ENCODE results near the gene TNKS1BP1.
"Not testable (repeated sequence)": the region's sequence is repeated elsewhere in the genome, so short reads cannot be mapped to it uniquely, and the experiment has no call there.

Gene TNKS1BP1, protein sequence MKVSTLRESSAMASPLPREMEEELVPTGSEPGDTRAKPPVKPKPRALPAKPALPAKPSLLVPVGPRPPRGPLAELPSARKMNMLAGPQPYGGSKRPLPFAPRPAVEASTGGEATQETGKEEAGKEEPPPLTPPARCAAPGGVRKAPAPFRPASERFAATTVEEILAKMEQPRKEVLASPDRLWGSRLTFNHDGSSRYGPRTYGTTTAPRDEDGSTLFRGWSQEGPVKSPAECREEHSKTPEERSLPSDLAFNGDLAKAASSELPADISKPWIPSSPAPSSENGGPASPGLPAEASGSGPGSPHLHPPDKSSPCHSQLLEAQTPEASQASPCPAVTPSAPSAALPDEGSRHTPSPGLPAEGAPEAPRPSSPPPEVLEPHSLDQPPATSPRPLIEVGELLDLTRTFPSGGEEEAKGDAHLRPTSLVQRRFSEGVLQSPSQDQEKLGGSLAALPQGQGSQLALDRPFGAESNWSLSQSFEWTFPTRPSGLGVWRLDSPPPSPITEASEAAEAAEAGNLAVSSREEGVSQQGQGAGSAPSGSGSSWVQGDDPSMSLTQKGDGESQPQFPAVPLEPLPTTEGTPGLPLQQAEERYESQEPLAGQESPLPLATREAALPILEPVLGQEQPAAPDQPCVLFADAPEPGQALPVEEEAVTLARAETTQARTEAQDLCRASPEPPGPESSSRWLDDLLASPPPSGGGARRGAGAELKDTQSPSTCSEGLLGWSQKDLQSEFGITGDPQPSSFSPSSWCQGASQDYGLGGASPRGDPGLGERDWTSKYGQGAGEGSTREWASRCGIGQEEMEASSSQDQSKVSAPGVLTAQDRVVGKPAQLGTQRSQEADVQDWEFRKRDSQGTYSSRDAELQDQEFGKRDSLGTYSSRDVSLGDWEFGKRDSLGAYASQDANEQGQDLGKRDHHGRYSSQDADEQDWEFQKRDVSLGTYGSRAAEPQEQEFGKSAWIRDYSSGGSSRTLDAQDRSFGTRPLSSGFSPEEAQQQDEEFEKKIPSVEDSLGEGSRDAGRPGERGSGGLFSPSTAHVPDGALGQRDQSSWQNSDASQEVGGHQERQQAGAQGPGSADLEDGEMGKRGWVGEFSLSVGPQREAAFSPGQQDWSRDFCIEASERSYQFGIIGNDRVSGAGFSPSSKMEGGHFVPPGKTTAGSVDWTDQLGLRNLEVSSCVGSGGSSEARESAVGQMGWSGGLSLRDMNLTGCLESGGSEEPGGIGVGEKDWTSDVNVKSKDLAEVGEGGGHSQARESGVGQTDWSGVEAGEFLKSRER (N-terminal part only)

DNA sequence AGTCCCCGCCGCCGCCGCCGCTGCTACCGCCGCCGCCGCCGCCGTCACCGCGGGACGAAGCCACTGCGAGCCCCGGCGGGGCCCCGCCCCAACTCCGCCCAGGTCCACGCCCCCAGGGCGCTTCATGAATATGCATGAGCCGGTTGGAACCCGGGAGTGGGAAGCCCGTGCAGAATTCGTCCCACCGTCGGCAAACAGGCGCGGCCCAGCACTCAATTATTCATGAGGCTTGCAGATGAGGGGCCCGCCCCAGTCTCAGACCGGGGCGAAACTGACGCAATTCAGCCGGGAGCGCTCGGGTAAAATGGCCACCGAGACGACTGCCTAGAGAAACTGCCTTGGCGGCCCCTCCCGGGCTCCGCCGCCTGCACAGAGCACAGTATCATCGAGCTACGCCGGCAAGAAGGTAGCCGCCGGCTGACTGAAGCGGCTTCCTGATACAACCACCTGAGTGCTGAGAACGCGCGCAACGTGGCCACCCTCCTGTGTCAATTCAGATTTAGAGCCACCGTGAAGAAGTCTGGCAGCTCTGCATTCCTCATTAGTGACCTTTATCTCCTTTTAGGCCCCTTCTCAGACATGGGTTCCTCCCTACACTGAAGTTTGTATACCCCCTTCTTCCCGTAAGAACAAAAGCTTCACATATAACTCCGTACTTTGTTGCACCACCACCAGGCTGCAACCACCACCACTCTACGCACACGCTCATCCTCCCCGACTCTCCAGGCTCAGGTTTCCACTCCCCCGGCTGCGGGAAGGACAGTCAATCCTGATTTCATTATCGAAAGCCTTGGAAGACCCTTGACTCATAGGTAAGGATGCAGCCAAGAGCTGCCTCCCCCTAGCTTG lies at the start of gene TNKS1BP1:
TSS of gene TNKS1BP1 (minus strand) at position 67 of the 849 bp plus-strand sequence. CDS start 3,067 bp downstream, outside the sequence.
- DNase-seq = peak; percentile 84

DNA sequence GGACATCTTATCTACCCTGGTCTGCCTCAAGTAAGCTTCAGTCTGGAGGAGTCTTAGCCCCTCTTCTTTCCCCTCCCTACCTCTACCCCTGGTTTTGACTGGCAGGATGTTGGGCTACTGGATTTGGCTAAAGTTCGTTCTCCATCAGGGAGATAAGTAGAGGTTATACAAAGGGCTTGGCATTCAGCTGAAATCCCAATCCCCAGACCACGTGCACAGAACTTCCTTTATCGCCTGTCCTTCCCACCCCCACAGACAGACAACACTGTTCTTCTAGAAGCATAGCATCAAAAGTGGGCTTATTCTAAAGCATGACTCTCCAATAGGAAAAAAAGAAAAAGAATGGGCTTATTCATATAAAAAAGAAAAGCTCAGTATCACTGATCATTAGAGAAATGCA lies 48.4 kb upstream of the TNKS1BP1 start:
- DNase-seq = no peak

DNA sequence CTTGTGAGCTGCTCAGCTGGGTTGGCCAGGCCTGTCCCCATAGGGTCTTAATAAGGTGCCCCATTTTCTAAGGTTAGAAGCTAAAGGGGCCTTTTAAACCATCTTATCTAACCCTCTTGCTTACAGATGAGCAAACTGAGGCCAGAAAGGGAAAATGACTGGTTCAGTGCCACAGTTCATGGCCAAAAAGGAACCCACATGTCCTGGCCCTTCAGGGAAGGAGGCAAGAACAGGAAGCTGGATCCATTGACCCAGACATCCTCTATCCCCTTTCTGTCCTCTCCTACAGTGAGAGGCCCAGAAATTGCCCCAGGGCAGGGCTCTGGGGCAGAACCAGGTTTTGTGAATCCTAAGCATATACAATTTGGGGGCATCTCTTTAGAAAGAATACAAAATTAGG lies 46.2 kb upstream of the TNKS1BP1 start:
- no peak for DNase-seq

- DNase-seq = no peak
Observed at GRCh38 chr11:57370251-57370650, 45.5 kb upstream of the TNKS1BP1 start.

GRCh38 chr11:57368845-57369232 lies 44.1 kb upstream of the TNKS1BP1 start:
- no peak for DNase-seq

GRCh38 chr11:57368106-57368844 lies 43.5 kb upstream of the TNKS1BP1 start:
- no peak for DNase-seq

- no peak for DNase-seq
Observed at GRCh38 chr11:57364851-57365660, 40.3 kb upstream of the TNKS1BP1 start.

- DNase-seq = no peak
Observed at GRCh38 chr11:57363131-57364080, 38.7 kb upstream of the TNKS1BP1 start.

GRCh38 chr11:57361926-57362325 lies 37.2 kb upstream of the TNKS1BP1 start:
- DNase-seq = no peak

GRCh38 chr11:57361420-57361819 lies 36.7 kb upstream of the TNKS1BP1 start:
- DNase-seq = not testable (repeated sequence)

DNA sequence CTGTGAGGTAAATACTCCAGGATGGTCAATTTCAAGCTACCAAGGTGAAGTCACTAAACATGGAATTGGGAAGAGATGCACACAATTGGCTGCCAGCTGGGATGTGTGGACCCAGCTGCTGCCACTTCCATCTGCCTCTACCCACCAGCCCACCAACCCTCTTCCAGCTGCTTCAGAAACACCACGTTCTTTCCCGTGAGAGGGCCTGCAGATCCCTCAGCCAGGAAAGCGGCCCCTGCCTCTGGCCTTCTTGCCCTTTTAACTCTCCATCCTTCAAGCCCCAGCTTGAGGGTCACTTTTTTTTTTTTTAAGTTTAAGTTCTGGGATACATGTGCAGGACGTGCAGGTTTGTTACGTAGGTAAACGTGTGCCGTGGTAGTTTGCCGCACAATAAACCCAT lies 36.2 kb upstream of the TNKS1BP1 start:
- DNase-seq = no peak

- no peak for DNase-seq
Observed at GRCh38 chr11:57359896-57360690, 35.3 kb upstream of the TNKS1BP1 start.

DNA sequence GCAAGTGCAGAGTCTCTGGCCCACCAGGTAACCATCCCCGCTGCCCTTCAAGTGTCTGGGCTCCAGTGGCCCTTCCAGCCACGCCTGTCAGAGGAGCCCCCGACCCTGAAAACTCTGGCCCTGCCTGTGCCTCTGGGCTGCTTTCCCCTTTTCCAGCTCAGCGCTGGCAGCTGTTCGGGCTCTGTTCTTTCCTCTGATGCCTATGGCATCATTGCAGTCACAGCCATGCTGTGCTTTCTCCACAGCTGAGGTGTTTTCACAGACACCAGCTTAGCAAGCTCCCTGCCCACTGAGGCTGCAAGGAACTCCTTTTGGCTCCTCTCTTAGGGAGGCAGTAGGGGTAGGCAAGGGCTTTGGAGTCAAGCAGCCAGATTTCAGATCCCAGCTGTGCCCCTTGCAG lies 34.6 kb upstream of the TNKS1BP1 start:
- no peak for DNase-seq

- DNase-seq = no peak
Observed at GRCh38 chr11:57358991-57359390, 34.2 kb upstream of the TNKS1BP1 start.

DNA sequence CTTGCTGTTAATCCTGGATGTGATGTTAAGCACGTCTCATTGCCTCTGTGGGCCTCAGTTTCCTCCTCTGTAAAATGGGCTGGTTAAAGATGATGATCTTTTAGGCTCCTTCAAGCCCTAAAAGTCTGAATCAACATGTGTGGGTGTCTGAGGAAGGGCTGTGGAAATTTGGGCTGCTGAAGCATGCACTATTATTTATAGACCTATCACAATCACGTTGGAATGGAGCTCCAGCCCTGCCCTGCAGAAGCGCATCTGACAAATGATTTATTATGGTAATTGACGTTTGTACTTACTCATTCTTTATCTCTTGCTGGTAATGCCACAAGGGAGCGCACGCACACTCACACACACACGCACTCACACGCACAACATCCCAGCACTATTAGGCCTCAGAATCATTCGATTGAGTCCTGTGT lies 33.8 kb upstream of the TNKS1BP1 start:
- DNase-seq = no peak

DNA sequence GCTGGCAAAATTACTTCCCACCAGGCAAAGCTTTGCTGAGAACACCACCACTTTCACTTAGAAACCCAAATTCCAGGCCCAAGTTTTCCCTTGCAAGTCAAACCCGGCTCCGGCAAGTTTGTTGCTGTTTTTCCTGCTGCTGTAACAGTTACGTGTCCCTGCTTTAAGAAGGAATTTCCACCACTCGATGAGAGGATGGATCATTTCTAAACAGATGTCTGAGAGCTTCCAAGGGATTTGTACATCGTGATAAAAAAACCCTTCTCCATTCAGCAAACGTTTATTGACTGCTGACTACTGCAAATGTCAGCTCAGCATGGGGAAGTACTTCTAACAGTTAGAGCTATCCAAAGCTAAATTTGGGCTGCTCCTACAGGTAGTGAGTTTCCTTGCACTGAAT lies 33.1 kb upstream of the TNKS1BP1 start:
- no peak for DNase-seq

DNA sequence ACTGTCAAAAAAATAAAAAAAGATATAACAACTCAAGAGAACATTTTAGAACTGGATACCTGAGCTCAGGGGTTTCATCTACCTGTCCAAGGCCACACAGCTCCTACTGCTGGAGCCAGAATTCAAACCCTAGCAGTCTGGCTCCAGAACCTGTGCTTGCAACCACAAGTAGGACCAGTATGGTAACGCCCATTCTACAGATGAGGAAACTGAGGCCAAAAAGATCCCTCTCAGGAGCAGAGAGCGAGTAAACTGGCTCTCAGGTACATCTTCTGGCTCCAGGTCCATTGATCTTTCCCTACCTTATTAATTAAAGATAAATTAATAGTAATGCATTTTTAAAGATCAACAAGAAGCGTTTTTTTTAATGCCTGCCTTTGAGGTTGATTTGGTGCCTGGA lies 32.6 kb upstream of the TNKS1BP1 start:
- no peak for DNase-seq

GRCh38 chr11:57356268-57356667 lies 31.5 kb upstream of the TNKS1BP1 start:
- no peak for DNase-seq

Data from activated CD4-positive, CD25-positive, alpha-beta regulatory T cell treated with anti-CD3 and anti-CD28 coated beads, Interleukin-2, amount 50 U/mL, for 72 hours (primary cell).